ENCODE measurements around the gene NTF4. TPM values are rescaled to one million over a fixed set of nuclear protein-coding genes. Genes with fewer than 3 reads are reported as not detected.
"Not testable (repeated sequence)": the region's sequence is repeated elsewhere in the genome, so short reads cannot be mapped to it uniquely, and the experiment has no call there.

Gene NTF4
- total and polyA plus RNA-seq, 9 donors = 0.13 to 0.46 (median 0.25) TPM; not detected in 5

DNA sequence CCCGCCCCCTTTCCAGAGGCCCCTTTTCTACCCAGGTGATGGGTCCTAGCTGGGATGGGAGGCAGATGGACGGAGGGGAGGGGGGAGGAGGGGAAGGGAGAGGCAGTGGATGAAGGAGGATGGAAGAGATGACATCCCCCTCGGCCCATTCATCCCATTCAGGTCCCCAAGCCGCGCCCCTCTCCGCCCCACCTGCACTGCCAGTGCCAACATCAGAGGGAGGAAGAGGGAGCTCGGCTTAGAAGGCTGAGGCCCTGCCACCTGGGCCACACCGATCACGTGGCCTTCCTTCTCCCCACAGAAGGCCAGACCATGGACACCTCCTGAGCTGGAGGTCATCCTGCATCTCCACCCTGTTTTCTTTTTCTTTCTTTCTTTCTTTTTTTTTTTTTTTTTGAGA, 35.9 kb downstream of the NTF4 start:
- H3K36me3 ChIP-seq; H3K4me3 ChIP-seq; H3K27ac ChIP-seq; DNase-seq; intact Hi-C loops (cut with DNase I); H3K4me1 ChIP-seq (ENCODE audit: insufficient read depth); H3K27me3 ChIP-seq; H3K9me3 ChIP-seq: not testable (repeated sequence)
- 74 to 80% (median 75%) methylated on average over 5 to 9 of the region's 9 CpGs for WGBS, 3 donors

DNA sequence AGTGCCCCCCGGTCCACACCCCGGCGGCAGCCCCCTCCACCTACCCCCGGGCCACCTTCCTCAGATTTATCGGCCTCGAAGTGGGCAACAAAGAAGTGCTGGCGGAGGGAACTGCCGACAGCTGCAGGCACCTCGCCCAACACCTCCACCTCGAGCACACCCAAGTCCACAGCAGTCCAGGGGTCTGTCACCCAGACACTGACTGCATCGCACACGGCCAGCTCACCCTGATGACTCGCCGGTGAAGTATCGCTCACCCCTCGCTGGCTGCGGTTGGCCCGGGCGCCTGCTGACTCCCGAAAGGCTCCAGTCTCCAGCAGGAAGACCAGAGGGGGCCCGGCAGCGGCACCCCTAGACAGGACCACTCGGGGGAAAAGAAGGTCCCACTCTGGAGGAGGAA, 39.0 kb downstream of the NTF4 start:
- H3K4me3 ChIP-seq; H3K36me3 ChIP-seq; H3K4me1 ChIP-seq (ENCODE audit: insufficient read depth); H3K27me3 ChIP-seq; H3K9me3 ChIP-seq; H3K27ac ChIP-seq; intact Hi-C loops (cut with DNase I); DNase-seq: not testable (repeated sequence)
- WGBS, 3 donors = 75 to 79% (median 77%) methylated on average over 18 to 23 of the region's 23 CpGs

DNA sequence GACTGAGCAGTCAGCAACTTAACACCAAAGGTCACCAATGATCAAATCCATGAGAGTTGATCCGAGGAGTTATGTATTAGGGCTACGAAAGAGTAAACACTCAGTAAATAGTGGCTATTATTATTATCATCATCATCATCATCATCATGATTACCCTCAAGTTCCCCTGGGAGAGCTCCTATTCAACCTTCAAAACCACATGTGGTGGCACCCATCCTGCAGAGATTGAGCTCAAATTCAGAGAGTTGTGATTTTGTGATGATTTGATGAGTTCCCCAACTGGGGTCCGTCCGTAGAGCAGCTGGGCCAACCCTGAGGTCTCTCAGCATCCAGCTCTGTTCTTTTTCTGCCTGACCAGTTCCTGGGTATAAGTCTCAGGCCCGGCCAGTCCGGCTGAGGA, 39.5 kb downstream of the NTF4 start:
- H3K4me1 ChIP-seq (ENCODE audit: insufficient read depth); H3K27me3 ChIP-seq; H3K4me3 ChIP-seq; DNase-seq; H3K27ac ChIP-seq; H3K36me3 ChIP-seq; intact Hi-C loops (cut with DNase I); H3K9me3 ChIP-seq: not testable (repeated sequence)
- WGBS, 3 donors = 80 to 86% (median 84%) methylated on average over 4 to 6 of the region's 6 CpGs

DNA sequence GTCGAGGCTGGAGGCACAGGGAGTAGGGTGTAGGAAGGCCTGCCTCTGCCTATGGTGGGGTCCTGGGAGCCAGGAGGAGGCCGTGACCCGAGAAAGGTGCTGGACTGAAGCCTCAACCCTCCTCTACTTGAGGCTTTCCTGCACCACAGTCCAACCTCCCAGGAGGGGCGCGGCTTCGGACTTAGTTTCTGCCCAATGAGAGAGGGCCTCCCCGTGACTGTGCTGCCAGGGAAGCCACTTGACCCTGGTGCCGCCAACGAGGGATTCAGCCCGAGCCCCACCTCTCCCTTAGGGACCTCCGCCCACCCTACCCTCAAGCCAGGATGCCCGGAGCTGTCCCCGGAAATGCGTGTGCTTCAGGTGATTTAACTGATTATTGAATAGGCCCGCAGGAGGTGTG, 40.4 kb downstream of the NTF4 start, which contains the start of gene CGB3:
Gene CGB3 (minus strand): TSS at position 101 of the 400 bp plus-strand sequence. CDS start 362 bp downstream, outside the sequence.
- DNase-seq; H3K9me3 ChIP-seq; H3K4me1 ChIP-seq (ENCODE audit: insufficient read depth); H3K27ac ChIP-seq; intact Hi-C loops (cut with DNase I); H3K27me3 ChIP-seq; H3K4me3 ChIP-seq; H3K36me3 ChIP-seq: not testable (repeated sequence)
- WGBS, 3 donors = 63 to 79% (median 67%) methylated on average over 7 to 12 of the region's 15 CpGs

DNA sequence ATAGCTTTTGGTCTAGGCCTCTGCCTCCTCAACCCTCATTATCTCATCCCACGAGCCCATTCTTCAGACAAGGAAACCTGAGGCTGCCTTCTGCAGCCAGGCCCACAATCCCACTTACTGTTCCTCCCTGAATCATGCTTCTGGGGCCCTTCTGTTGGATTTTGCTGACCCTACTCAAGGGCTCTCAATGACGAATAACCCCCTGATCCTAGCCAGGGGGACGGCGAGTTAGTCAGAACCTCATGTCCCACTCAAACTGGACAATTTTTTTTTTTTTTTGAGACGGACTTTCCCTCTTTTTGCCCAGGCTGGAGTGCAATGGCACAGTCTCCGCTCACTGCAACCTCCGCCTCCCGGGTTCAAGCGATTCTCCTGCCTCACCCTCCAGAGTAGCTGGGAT, 42.5 kb downstream of the NTF4 start:
- Histone ChIP-seq H3K4me1 (ENCODE audit: insufficient read depth) (peaks cover 7% of the 10 kb centered on the region), H3K27me3 (no peaks in the 10 kb centered on the region), H3K9me3 (no peaks in the 10 kb centered on the region), H3K36me3 (no peaks in the 10 kb centered on the region), H3K27ac (no peak overlapping the region), H3K4me3 (no peak overlapping the region)
- intact Hi-C loops (cut with DNase I) = no loop called here
- TF ChIP-seq POLR2A (IDR thresholded peaks at IDR 0.05) = no peak
- TF ChIP-seq EP300 (IDR thresholded peaks at IDR 0.05) = no peak
- TF ChIP-seq, protein P1, sequence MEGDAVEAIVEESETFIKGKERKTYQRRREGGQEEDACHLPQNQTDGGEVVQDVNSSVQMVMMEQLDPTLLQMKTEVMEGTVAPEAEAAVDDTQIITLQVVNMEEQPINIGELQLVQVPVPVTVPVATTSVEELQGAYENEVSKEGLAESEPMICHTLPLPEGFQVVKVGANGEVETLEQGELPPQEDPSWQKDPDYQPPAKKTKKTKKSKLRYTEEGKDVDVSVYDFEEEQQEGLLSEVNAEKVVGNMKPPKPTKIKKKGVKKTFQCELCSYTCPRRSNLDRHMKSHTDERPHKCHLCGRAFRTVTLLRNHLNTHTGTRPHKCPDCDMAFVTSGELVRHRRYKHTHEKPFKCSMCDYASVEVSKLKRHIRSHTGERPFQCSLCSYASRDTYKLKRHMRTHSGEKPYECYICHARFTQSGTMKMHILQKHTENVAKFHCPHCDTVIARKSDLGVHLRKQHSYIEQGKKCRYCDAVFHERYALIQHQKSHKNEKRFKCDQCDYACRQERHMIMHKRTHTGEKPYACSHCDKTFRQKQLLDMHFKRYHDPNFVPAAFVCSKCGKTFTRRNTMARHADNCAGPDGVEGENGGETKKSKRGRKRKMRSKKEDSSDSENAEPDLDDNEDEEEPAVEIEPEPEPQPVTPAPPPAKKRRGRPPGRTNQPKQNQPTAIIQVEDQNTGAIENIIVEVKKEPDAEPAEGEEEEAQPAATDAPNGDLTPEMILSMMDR (IDR thresholded peaks at IDR 0.05) = no peak
- no peak for DNase-seq
- 87 to 92% (median 90%) methylated on average over 9 of the region's 9 CpGs for WGBS, 3 donors

DNA sequence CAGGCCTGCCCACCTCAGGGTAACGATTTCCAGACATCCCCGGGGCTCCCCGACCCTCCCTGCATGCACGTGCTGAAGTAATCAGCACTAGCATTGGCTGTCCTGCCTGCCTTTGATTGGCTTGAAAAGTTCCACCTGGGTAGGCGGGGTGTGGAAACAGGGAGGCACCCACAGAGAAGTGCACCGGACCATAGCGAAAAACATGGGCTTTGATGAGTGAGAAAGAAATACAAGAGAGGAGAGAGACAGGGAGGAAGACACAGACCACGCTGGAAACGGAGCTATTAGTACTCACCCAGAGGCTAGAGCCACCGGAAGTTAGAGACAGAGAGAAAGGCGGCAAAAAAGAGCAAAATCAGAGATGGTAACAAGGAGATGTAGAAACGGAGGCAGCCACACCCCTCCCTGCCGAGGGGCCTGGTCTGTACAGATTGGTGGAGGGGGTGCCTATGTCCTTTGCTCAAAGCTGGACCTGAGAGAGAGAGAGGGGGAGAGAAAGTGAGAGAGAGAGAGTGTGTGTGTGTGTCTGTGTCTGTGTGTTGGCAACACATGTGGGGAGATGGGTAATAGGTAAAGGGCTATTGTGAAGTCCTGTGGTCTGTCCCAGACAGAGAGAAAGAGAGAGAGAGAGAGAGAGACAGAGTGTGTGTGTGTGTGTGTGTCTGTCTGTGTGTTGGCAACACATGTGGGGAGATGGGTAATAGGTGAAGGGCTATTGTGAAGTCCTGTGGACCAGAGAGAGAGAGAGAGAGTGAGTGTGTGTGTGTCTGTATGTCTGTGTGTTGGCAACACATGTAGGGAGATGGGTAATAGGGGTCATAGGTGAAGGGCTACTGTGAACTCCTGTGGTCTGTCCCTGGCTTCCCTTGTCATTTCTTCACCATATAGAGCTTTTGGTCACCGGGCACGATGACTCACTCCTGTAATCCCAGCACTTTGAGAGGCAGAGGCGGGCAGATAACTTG, 43.4 kb downstream of the NTF4 start:
- H3K4me1 ChIP-seq (ENCODE audit: insufficient read depth) = peaks cover 7% of the 10 kb centered on the region
- H3K36me3 ChIP-seq = no peaks in the 10 kb centered on the region

More for the DNA sequence above, 43.4 kb downstream of the NTF4 start:
- Histone ChIP-seq H3K27ac (no peak overlapping the region), H3K4me3 (no peak overlapping the region), H3K27me3 (no peaks in the 10 kb centered on the region), H3K9me3 (no peaks in the 10 kb centered on the region)
- no peak for TF ChIP-seq POLR2A (IDR thresholded peaks at IDR 0.05)
- no peak for TF ChIP-seq EP300 (IDR thresholded peaks at IDR 0.05)
- TF ChIP-seq, protein P1 (IDR thresholded peaks at IDR 0.05) = no peak
- intact Hi-C loops (cut with DNase I) = no loop called here
- no peak for DNase-seq
- 27 to 33% (median 29%) methylated on average over 16 of the region's 16 CpGs for WGBS, 3 donors

All from ovary (tissue), 9 donors.